ENCODE measurements around the gene FFAR3.

The FFAR3 gene

GRCh38 chr19:35360880-35361420, 2.7 kb downstream of the FFAR3 start:
- no peak for DNase-seq (ENCODE audit: low spot score)
- no peak for TF ChIP-seq CTCF (IDR thresholded peaks at IDR 0.05; ENCODE audit: extremely low read depth, missing control alignments)

GRCh38 chr19:35362261-35363000, 4.2 kb downstream of the FFAR3 start:
- no peak for TF ChIP-seq CTCF (IDR thresholded peaks at IDR 0.05; ENCODE audit: extremely low read depth, missing control alignments)

GRCh38 chr19:35363001-35363590, 4.8 kb downstream of the FFAR3 start:
- no peak for DNase-seq (ENCODE audit: low spot score)
- TF ChIP-seq CTCF (IDR thresholded peaks at IDR 0.05; ENCODE audit: extremely low read depth, missing control alignments): no peak

More at GRCh38 chr19:35362261-35363000, 4.2 kb downstream of the FFAR3 start:
- no peak for DNase-seq (ENCODE audit: low spot score)

GRCh38 chr19:35363711-35364425, 5.6 kb downstream of the FFAR3 start:
- DNase-seq (ENCODE audit: low spot score): no peak
- no peak for TF ChIP-seq CTCF (IDR thresholded peaks at IDR 0.05; ENCODE audit: extremely low read depth, missing control alignments)

- DNase-seq (ENCODE audit: low spot score): no peak
- TF ChIP-seq CTCF (IDR thresholded peaks at IDR 0.05; ENCODE audit: extremely low read depth, missing control alignments): no peak
Observed at GRCh38 chr19:35365303-35365702, 7.0 kb downstream of the FFAR3 start.

GRCh38 chr19:35368378-35368777, 10.1 kb downstream of the FFAR3 start:
- no peak for DNase-seq (ENCODE audit: low spot score)
- TF ChIP-seq CTCF (IDR thresholded peaks at IDR 0.05; ENCODE audit: extremely low read depth, missing control alignments): no peak

- no peak for TF ChIP-seq CTCF (IDR thresholded peaks at IDR 0.05; ENCODE audit: extremely low read depth, missing control alignments)
- DNase-seq (ENCODE audit: low spot score): no peak
Observed at GRCh38 chr19:35369522-35369921, 11.3 kb downstream of the FFAR3 start.
